NCI-H446 (cell line): Measurements from ENCODE around the gene MAN1B1.

Source experiments
- DNase-seq, 2 experiments: peaks; one replicate each; lab custom pipeline; 2025; lab: John Stamatoyannopoulos, UW

Gene MAN1B1

DNA sequence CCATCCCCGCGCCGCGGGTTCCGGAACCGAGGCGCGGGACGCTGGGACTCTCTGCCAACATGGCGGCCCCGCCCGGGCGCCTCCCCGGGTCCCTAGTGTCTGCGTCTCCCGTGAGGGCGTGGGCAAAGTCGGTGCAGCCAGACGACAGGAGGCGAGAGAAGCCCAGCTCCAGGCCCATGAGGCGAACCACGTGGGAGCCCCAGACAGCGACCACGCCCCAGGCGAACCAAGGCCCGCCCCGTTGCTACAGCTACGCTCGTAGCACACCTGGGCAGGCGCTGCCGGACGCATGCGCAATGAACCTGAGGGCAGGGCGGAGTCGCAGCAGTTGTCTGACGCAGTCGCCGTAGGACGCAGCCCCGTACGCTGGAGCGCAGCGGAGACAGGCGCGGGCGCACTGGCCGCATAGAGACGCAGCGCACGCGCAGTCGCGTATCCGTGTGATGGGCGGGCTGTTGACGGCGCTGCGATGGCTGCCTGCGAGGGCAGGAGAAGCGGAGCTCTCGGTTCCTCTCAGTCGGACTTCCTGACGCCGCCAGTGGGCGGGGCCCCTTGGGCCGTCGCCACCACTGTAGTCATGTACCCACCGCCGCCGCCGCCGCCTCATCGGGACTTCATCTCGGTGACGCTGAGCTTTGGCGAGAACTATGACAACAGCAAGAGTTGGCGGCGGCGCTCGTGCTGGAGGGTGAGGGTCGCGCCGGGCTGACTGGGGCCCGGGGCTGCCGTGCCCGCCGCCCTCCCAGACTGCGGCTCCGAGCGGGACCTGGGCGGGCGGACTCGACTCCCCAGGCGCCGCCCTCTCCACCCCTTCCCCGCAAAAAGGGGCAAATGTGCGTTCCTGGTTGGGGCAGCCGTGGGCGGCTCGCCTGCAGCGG, at the start of gene MAN1B1:
Gene MAN1B1, plus strand, starts transcription at position 455 of the 878 bp plus-strand sequence. Its CDS starts 15 bp downstream, at position 470.
- DNase-seq: peak; percentile 91 to 97

DNA sequence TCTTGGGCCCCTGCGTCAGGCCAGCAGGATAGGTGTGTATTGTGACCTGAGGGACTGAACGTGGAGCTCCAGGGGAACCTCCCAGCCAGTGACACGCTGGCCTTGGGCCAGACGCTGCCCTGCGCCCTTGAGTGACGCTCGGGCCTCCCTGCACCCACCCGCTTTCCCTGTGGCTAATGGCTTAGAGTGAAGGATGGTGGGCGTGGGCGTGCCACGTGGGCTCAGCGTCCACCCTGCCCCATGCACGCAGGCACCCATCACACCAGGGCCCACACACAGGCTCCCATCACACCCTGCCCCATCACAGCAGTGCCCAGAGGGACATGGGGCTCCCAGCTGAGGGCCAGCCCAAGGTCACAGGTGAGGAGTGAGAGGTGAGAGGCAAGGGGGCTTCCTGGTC, 49.8 kb upstream of the MAN1B1 start:
- no peak for DNase-seq

DNA sequence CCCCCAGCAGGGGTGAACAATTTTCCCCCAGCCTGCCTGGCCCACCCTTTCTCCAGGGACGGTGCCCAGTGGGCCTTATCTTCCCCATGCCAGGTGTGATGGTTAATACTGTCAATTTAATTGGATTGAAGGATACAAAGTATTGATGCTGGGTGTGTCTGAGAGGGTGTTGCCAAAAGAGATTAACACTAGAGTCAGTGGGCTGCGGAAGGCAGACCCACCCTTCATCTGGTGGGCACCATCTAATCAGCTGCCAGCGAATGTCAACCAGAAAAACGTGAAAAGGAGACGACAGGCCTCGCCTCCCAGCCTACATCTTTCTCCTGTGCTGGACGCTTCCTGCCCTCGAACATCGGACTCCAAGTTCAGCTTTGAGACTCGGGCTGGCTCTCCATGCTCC, 49.3 kb upstream of the MAN1B1 start:
- no peak for DNase-seq

DNA sequence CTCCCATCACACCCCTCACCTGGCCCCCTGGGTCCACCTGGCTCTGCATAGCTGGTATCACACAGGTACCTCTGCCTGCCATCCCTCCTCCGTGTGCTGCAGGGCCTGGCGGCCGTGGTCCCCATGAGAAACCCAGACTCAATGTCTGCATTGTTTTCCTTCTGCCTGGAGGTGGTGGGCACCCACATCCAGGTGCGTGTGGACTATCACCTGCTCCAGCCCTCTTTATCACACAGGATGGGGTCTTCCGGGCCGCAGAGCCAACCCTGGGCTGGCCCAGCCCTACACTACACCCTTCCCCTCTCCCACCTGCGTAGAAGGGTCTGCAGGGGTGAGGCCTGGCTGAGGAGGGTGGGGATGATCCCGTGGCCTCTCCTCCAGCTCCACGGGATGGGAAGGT, 47.9 kb upstream of the MAN1B1 start:
- no peak for DNase-seq

DNA sequence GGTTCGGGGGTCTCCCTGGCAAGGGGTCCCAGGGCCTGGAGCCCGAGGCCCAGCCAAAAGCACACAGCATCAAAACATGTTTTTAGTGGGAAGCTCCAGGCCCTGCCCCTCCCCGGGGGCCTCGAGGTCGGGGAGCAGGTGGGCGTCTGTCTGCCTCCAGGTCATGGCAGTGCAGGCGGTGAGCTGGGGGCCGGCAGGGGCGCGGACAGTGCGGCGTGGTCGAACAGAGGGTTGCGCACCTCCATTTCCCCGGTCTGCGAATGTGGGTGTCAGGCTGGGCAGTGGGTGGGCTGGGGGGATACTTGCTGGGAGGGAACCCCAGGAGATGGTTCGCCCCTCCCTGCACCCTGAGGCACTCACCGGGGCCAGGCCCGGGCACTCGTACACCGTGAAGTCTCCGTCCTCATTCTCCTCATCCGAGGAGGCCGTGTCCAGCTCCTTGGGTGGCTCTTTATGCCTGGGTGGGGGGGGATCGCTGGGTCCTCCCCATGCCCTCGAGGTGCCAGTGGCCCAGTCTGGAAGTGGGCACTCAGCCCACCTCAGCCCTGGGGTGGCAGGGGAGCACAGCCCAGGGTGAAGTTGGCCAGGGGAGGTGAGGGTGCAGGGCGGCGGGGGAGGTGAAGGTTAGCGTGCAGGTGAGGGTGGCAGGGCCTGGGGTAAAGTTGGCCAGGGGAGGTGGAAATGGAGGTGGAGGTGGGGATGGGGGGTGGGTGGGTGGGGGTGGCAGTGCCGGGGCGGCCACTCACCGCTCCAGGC, 47.0 kb upstream of the MAN1B1 start:
- no peak for DNase-seq

DNA sequence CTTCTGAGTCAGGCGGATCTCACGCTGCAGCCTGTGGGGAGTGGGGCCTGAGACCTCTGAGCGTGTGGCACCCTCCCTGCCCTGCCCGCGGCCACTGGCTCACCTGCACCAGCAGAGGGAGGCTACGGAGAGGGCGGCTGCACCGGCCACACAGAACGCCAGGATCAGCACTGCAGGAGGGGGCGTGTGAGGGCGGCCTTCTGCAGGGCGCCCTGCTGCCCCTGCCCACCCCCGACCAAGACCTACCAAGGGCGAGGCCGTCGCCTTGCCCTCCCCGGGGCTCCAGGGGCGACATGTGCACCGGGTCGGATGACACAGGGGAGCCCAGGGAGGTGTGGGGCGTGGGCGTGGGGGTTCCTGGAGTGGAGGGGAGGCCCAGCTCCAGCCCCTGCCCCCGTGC, 46.2 kb upstream of the MAN1B1 start:
- no peak for DNase-seq

DNA sequence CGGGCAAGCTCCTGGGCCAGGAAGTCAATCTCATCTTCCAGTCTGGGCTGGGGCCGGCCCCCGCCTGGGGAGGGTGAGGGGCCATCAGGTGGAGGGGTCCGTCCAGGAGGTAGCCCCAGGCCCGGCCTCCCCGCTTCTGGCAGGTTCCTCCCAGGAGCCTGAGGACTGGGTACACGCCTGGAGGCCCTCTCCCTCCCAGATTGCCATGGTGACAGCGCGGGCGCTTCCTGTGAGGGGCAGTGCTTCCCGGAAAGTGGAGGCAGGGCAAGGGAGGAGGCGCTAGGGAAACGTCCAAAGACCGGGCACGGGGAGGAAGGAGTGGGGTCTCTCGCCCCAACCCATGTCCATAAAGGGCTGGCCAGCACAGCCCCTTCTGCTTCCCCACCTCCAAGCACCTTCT, 45.7 kb upstream of the MAN1B1 start:
- no peak for DNase-seq

DNA sequence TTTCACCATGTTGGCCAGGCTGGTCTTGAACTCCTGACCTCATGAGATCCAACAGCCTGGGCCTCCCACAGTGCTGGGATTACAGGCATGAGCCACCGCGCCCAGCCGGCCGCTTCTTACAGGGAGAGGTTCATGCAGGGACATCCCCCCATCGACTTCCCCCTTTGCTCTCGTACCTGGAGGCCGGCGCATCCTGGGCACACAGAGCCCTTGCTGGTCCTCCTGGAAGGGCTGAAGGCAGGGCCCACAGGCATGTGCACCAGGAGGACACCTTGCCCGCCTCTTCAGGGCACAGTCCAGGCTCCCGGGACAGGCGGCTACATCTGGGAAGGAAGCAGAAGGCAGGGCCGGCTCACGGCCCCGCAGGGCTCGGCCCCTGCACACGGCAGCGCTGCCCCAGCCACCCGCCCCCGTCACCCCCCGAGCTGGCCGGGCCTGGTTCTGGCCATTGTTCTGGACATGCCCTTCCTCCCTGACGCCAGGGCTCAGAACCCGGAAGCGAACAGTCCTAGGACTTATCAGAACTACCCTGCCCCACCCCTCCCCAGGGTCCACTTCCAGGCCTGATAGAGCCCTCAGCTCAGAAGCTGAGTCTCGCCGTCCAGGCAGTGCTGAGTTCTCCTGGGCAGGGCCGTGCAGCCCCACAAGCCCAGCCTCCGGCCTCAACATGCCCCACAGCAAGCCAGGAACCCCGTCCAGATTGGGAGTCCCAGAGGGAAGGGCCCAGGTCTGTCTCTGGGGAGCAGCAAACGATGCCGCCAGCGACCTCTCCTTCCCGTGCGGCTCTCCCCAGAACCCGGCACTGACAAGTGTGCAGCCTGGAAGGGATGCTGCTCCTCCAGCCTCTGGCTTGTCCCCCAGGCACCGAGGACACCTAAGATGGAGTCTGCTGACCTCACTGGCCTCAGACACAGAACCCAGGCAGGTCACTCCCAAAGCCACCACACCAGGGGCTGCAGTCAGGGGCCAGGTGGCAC, 43.7 kb upstream of the MAN1B1 start:
- no peak for DNase-seq

DNA sequence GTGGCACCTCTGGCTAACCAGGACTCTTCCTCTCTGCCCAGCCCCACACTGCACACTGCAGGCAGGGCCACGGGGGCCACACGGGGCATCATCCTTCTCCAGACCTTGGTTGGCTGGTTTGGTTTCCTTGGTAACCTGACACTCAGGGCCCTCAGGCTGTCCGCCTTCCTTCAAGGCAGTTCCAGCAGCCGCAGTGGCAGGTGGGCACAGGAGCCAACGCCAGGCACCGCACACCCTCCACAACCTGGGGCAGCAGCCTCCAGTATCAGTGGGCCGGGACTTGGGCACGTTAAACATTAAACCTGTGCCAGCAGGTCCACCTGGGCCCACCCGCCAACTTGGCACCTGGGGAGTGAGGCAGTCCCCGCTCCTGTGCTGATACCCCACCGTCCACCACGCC, 42.7 kb upstream of the MAN1B1 start:
- no peak for DNase-seq

DNA sequence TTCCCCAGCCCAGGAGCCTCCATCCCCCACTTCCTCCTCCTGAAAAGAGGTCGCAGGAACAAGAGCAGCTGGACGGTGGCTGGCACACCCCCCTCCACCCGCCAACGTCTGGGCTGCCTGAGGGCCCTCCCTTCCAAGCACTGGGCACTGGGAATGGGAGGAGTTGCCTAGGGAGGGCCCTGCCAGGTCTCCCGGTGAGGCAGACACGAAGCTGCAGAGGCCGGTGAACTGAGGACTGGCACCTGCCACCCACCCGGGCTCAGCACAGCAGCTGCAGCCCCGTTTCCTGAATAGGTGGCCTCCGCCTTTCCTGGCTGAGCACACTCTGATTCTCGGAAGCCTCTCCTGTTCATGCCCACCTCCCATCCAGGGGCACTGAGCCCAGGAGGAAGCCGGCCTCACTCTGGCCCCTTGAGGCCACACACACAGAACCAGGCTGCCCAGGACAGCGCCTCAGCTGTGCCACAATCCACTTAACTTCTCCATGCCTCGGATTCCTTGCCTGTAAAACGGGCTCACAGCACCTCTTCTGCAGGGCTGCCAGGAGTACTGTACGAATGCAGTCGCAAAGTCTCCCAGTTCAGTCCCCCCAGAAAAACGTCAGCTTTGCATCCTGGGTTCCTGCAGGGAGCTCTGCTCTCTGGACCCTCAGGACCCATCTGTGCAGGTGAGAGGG, 42.1 kb upstream of the MAN1B1 start:
- no peak for DNase-seq

DNA sequence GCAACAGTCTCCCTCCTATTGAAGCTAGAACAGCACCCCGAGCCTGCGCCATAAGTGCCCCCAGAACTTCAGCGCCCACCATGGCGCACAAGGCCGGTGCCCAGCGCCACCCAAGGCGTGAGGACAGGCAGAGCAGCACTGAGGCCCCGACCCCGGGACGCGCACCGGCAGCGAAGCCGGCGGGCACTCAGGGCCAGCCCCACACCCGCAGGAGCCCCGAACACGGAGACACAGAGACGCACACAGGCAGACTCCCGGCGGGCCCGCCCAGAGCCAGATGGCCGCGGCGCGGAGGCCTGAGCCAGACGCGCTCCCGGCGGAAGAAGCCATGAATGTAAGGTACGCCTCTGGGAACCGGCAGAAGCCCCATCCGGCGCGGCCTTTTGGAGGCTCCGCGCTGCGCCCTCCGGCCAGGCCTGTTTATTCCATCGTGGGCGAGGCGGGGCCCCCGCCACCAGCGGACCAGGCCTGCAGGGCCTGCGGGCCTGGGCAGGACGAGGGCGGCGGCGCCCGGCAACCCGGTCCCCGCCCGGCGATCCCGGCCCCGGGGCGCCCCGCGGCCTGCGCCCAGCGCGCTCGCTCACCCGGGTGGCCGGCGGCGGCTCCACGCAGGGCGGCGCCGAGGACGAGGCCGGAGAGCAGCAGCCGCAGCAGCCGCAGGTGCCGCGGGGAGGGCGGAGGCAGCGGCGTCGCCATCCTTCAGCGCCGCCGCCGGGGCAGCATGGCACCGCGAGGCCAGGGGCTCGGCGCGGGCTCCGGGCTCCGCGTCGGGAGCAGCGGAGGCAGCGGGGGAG, 41.3 kb upstream of the MAN1B1 start:
- peak in 1 of 2 experiments; percentile 43 for DNase-seq

DNA sequence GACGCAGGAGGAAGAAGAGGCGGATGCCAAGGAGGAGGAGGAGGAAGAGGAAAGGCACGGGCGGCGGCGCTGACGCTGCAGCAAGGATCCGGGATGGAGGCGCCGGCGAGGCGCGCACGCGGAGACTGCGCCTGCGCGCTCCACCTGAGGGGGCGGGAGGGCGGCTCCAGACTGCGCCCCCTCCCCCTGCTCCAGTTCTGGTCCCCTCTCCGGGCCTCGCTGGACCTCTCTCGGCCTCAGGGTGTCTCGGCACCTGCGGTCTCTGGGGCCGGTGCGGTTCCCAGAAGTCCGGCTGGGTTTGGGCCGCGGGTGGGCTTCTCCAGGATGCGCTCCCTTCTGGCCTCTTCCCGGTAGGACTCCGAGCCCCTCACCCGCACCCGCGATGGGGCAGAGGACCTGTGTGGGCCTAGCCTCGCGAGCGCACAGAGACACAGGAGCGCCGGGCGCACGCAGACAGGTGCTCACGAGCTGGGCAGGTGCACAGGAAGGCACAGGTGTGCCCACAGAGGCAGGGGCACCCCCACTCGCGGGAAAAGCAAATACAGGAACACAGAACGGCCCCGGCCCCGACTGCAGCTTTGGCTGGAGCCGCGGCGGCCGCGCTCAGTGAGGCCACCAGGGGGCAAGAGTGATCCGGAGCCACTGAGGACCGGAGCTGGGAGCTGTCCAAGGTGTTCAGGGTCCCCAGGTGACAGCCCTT, 40.5 kb upstream of the MAN1B1 start, which contains the start of gene NPDC1:
Gene NPDC1, minus strand, starts transcription at position 90 of the 700 bp plus-strand sequence. CDS start 188 bp downstream, outside the sequence.
- peak in 1 of 2 experiments; percentile 46 for DNase-seq

DNA sequence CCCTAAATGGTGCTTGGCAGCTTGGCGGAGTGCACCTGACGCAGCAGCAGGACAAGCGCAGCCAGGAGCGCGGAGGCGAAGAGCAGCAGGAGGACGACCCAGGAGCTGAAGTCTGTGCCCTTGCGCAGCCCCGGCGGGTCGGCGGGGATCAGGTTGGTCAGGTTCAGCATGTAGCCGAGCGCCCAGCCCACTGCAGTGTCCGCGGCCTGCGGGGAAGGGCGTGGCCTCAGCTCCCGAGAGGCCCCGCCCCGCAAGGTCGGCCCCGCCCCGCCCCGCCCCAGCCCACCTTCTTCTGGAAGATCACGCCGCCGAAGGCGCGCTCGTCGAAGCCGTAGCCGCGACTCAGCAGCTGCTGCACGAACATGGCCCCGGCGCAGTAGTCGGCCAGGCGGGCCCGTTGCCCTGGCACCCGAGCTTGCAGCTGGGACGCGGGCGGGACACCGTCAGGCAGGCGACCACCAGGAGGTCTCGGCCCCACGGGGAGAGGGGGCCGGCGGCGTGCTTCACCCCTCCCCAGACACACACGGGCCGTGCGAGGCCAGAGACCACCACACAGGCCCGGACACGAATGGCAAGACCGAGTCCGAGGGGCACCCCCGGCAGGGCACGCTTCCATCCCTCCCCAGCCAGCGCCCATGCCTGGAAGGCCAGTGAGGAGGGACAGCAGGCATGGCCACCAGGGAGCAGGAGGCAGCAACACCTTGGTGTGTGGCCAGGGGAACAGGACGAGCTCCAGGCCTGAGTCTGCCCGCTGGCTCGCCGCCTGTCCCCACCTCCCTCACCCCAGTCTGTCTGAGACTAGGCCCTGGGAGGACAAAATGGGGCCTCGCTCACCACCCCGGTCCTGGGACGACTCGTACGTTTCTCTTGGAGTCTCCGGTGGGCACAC, 37.9 kb upstream of the MAN1B1 start:
- peak in 1 of 2 experiments; percentile 22 for DNase-seq

DNA sequence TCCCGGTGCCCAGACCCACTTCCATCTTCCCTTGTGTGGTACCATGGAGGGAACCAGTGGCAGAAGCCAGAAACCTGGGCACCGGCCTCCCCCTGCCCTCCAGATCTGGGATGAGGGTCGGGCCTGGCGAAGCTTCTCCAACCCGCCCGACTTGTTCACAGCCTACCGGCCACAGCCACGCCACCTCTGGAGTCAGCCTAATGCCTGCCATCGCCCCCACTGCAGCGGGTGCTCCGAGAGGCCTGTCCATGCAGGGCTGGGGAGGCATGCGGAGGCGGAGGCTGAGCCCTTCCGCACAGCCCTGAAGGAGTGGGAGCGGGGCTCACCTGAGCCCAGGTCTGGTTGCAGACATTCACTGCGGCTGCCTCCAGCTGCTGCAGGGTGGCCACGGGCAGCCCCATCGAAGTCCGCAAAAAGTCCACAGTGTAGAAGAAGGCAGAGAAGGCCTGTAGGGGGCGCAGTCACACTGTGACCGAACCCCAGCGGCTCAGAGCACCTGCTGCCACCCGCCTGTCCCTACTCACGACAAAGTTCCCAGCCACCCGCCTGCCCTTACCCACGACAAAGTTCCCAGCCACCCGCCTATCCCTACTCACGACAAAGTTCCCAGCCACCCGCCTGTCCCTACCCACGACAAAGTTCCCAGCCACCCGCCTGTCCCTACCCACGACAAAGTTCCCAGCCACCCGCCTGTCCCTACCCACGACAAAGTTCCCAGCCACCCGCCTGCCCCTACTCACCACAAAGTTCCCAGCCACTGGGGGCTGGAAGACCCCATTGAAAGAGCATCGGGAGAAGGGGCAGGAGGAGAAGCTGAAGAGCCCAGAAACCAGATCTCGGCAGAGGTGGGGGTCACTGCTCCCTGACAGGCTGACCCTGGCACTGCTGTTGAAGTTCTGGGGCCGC, 37.0 kb upstream of the MAN1B1 start:
- DNase-seq: peak in 1 of 2 experiments; percentile 20

DNA sequence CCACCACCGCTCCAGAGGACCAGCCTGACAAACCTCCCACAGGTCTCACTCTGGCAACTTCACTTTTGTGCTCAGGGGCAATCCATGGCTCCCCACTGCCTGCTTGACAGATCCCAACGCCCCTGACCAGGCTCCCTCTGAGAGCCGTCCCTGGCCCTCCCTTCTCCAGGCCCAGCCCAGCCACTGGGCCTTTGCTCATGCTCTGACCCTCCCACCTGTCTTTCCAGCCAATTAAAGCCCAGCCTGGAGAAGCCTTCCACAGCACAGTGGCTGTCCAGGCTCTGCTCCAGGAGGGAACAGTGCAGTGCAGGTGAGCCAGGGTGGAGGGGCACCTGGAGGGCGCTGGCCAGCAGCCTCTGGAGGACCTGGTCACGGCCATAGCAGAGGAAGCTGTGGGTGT, 36.2 kb upstream of the MAN1B1 start:
- DNase-seq: no peak

DNA sequence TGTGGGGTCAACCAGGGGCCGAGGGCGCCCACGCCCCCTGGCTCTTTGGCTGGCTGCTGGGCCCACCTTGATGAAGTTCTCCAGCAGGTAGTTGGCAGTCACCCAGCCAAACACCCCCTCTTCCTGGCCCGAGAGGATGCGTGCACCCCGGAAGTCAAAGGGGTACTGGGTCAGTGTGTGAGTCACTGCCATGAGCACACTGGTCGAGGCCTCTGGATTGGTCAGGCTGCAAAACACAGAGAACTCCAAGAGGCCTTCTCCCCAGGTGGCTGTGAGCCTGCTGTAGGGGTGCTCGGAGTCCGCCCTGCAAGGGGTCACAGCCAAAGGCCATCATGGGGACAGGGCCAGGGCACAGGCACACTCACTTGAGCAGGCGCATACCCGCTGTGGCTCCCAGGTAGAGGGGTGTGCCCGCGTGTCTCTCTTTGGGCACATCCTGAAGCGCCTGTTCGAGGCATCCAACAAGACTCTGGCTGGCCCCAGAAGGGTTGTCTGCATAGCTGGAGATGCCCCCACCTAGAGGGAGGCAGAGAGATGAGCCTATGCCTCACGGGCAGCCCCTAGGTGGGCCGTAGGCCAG, 35.5 kb upstream of the MAN1B1 start:
- no peak for DNase-seq

DNA sequence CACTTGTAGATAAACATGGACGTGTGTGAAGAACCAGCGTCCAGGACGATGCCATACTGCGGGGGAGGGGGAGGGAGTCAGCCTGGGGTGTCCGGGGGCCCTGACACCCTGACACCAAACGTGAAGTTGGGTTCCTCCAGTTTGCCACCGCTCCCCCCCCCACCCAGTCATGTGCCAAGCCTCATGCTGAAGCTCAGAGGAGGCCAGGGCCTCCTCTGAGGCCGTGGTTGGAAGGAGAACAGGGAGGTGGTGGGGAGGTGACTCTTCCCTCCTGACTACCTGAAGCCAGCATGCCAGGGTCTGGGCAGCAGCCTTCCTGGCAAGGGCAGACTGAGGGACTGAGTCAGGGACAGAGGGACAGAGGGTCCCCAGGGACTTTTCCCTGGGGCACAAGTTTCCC, 34.5 kb upstream of the MAN1B1 start:
- DNase-seq: no peak
